Karpas-422 (cell line): Measurements from ENCODE around the gene DGLUCY. TPM values are rescaled to one million over a fixed set of nuclear protein-coding genes. Genes with fewer than 3 reads are reported as not detected.

Source experiments
- DNase-seq: peaks from one replicate; pipeline ENCODE4 v3.0.0-alpha.2; 2015
- H2AFZ ChIP-seq: fragments of 200-600 bp; sonication (generic); 2 replicates; pipeline ENCODE4 v1.6.1; 2014; ENCODE audit warnings: antibody characterized with exemption, low read length, mixed read lengths
- H3K27ac ChIP-seq: fragments of 200-600 bp; sonication (generic); 2 replicates; pipeline ENCODE4 v1.5.1; 2014; ENCODE audit warnings: mild to moderate bottlenecking, low read length, moderate library complexity
- H3K27me3 ChIP-seq: fragments of 200-600 bp; sonication (generic); 2 replicates; pipeline ENCODE4 v1.6.1; 2014; ENCODE audit warnings: low read length, mixed read lengths
- H3K36me3 ChIP-seq: fragments of 200-600 bp; sonication (generic); 2 replicates; pipeline ENCODE4 v1.6.1; 2014; ENCODE audit warnings: low read length, mixed read lengths; ENCODE audit not compliant: insufficient read depth
- H3K4me1 ChIP-seq: fragments of 200-600 bp; sonication (generic); 2 replicates; pipeline ENCODE4 v1.6.1; 2014; ENCODE audit warnings: mild to moderate bottlenecking, low read length, mixed read lengths
- H3K4me2 ChIP-seq: fragments of 200-600 bp; sonication (generic); 2 replicates; pipeline ENCODE4 v1.6.1; 2014; ENCODE audit warnings: low read length, low read depth, mild to moderate bottlenecking; ENCODE audit not compliant: poor library complexity, severe bottlenecking
- H3K4me3 ChIP-seq: fragments of 200-600 bp; sonication (generic); 2 replicates; pipeline ENCODE4 v1.5.1; 2014; ENCODE audit warnings: mild to moderate bottlenecking, antibody characterized with exemption, low read length, mixed read lengths
- H3K79me2 ChIP-seq: fragments of 200-600 bp; sonication (generic); 2 replicates; pipeline ENCODE4 v1.6.1; 2014; ENCODE audit warnings: mild to moderate bottlenecking, low read length, mixed read lengths
- H3K9ac ChIP-seq: fragments of 200-600 bp; sonication (generic); 2 replicates; pipeline ENCODE4 v1.6.0; 2014; ENCODE audit warnings: low read length
- H3K9me2 ChIP-seq: fragments of 200-600 bp; sonication (generic), shearing (Covaris generic); replicated peaks from 2 replicates; pipeline ENCODE4 v1.6.0; 2014; ENCODE audit warnings: mild to moderate bottlenecking, low read length, moderate library complexity; ENCODE audit not compliant: insufficient read depth
- H3K9me3 ChIP-seq: fragments of 300-700, 200-600 bp; sonication (generic); 2 replicates; pipeline ENCODE4 v1.6.1; 2014; ENCODE audit warnings: low read length, mixed read lengths
- H4K20me1 ChIP-seq: fragments of 200-600 bp; sonication (generic); 2 replicates; pipeline ENCODE4 v1.6.1; 2014; ENCODE audit warnings: mild to moderate bottlenecking, antibody characterized with exemption, low read length, low read depth; ENCODE audit not compliant: insufficient read depth
- total RNA-seq: library from RNA; depleted of rRNA; stranded (reverse); fragments of >200 nt; shearing (Covaris generic); gene quantifications from 2 replicates; pipeline ENCODE4 v1.2.3, GENCODE V29; 2014; ENCODE audit warnings: low replicate concordance

Gene DGLUCY
- total RNA-seq, 1 experiment from 2014 or later = 99.9 TPM

GRCh38 chr14:91112194-91112593 lies 1.7 kb upstream of the DGLUCY start:
- DNase-seq = no peak
- Histone ChIP-seq H3K27ac (no peak overlapping the region), H3K9me2 (no peaks in the 10 kb centered on the region), H3K36me3 (0 out of 2 replicates have a peak, but pooled peaks cover 7% of the 10 kb centered on the region), H3K27me3 (no peaks in the 10 kb centered on the region; the same call in 1 of the 2 replicates), H3K4me2 (no peak overlapping the region), H3K4me3 (no peak overlapping the region), H3K4me1 (peaks cover 23% of the 10 kb centered on the region), H3K9me3 (no peaks in the 10 kb centered on the region), H2AFZ (no peak overlapping the region), H4K20me1 (no peaks in the 10 kb centered on the region), H3K9ac (no peak overlapping the region), H3K79me2 (peaks cover 30% of the 10 kb centered on the region)

GRCh38 chr14:91114079-91115065 lies 499 bp downstream of the DGLUCY start:
- H3K9me3 ChIP-seq = no peaks in the 10 kb centered on the region
- peaks cover 23% of the 10 kb centered on the region for H3K4me1 ChIP-seq
- H3K79me2 ChIP-seq = peaks cover 52% of the 10 kb centered on the region
- no peaks in the 10 kb centered on the region for H3K9me2 ChIP-seq
- peak; percentile 94 for DNase-seq
- H3K27ac ChIP-seq = peak overlapping the region; percentile 72
- peak overlapping the region; percentile 83 for H3K9ac ChIP-seq
- peak overlapping the region; percentile 80 for H2AFZ ChIP-seq
- H3K4me3 ChIP-seq = peak overlapping the region; percentile 89
- 0 out of 2 replicates have a peak, but pooled peaks cover 8% of the 10 kb centered on the region for H3K36me3 ChIP-seq
- H3K4me2 ChIP-seq = peak overlapping the region; percentile 88
- H3K27me3 ChIP-seq = no peaks in the 10 kb centered on the region
- H4K20me1 ChIP-seq = no peaks in the 10 kb centered on the region

- Histone ChIP-seq H3K9me3 (no peaks in the 10 kb centered on the region), H2AFZ (no peak overlapping the region), H3K9ac (peak overlapping the region; percentile 83), H3K36me3 (0 out of 2 replicates have a peak, but pooled peaks cover 8% of the 10 kb centered on the region), H3K4me2 (peak overlapping the region; percentile 88), H3K27ac (peak overlapping the region; percentile 72; the same call in 1 of the 2 replicates), H3K79me2 (peaks cover 70% of the 10 kb centered on the region), H3K4me1 (peaks cover 23% of the 10 kb centered on the region), H3K27me3 (no peaks in the 10 kb centered on the region), H4K20me1 (no peaks in the 10 kb centered on the region), H3K4me3 (peak overlapping the region; percentile 89), H3K9me2 (no peaks in the 10 kb centered on the region)
- no peak for DNase-seq
These were observed 2.3 kb downstream of the DGLUCY start for GRCh38 chr14:91115986-91116770.

DNA sequence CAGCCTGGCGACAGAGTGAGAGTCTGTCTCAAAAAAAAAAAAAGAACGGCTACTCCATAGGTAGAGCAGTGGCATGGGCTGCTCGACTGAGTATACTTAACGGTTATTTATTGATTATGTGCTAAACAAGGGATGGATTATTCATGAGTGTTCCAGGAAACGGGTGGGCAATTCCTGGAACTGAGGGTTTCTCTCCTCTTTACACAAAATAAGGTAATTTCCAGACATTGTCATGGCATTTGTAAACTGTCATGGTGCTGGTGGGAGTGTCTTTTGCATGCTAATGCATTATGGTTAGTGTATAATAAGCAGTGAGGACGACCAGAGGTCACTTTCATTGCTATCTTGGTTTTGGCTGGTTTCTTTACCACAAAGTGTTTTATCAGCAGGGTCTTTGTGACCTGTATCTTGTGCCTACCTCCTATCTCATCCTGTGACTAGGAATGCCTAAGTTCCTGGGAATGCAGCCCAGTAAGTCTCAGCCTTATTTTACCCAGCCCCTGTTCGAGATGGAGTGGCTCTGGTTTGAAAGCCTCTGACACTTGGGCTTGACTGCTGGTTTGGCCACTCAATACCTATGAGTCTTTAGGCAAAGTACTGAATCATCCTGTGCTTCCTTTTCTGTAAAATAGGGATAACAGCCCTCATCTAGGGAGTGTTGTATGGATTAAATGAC lies 3.2 kb downstream of the DGLUCY start:
- H3K9ac ChIP-seq = no peak overlapping the region
- no peak overlapping the region for H2AFZ ChIP-seq
- H4K20me1 ChIP-seq = no peaks in the 10 kb centered on the region
- H3K9me2 ChIP-seq = no peaks in the 10 kb centered on the region
- no peaks in the 10 kb centered on the region for H3K27me3 ChIP-seq
- H3K36me3 ChIP-seq = 0 out of 2 replicates have a peak, but pooled peaks cover 8% of the 10 kb centered on the region
- H3K4me3 ChIP-seq = no peak overlapping the region
- peaks cover 23% of the 10 kb centered on the region for H3K4me1 ChIP-seq
- DNase-seq = no peak
- peaks cover 77% of the 10 kb centered on the region for H3K79me2 ChIP-seq
- H3K4me2 ChIP-seq = peak overlapping the region; percentile 4
- no peak overlapping the region for H3K27ac ChIP-seq
- no peaks in the 10 kb centered on the region for H3K9me3 ChIP-seq

- no peak for DNase-seq
- Histone ChIP-seq H3K9me2 (no peaks in the 10 kb centered on the region), H3K27me3 (no peaks in the 10 kb centered on the region), H3K4me2 (no peak overlapping the region), H3K4me3 (no peak overlapping the region), H3K79me2 (peaks cover 83% of the 10 kb centered on the region), H3K9ac (no peak overlapping the region), H4K20me1 (no peaks in the 10 kb centered on the region), H3K27ac (no peak overlapping the region), H3K4me1 (peaks cover 23% of the 10 kb centered on the region), H3K36me3 (0 out of 2 replicates have a peak, but pooled peaks cover 8% of the 10 kb centered on the region), H2AFZ (no peak overlapping the region), H3K9me3 (no peaks in the 10 kb centered on the region)
These were observed 4.1 kb downstream of the DGLUCY start for GRCh38 chr14:91117960-91118359.

DNA sequence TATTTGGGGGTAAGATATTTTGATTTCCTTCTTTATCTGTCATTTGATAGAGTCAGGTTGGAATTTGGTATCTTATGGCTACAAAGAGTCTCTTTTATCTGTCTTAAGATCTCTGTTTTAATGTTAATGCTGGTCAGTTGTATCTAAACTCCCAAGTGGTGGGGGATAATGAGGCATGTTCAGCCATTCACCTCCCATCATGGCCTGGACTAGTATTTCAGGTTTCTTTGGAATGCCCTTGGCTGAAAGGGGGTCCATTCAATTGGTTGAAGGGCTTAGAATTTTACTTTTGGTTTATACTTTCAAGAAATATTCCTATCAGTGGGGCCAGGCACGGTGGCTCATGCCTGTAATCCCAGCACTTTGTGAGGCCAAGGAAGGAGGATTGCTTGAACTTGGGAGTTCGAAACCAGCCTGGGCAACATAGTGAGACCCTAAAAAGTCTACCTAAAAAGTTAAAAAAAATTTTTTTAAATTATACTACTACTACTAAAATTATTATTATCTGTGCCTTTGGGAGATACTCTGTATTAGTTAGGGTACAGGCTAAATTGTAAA lies 4.7 kb downstream of the DGLUCY start:
- Histone ChIP-seq H3K4me2 (no peak overlapping the region), H3K36me3 (0 out of 2 replicates have a peak, but pooled peaks cover 8% of the 10 kb centered on the region), H3K4me3 (no peak overlapping the region), H2AFZ (no peak overlapping the region), H3K9ac (no peak overlapping the region), H3K79me2 (peaks cover 89% of the 10 kb centered on the region), H4K20me1 (no peaks in the 10 kb centered on the region), H3K9me3 (no peaks in the 10 kb centered on the region), H3K9me2 (no peaks in the 10 kb centered on the region), H3K27ac (no peak overlapping the region), H3K27me3 (no peaks in the 10 kb centered on the region), H3K4me1 (peaks cover 19% of the 10 kb centered on the region)
- no peak for DNase-seq

DNA sequence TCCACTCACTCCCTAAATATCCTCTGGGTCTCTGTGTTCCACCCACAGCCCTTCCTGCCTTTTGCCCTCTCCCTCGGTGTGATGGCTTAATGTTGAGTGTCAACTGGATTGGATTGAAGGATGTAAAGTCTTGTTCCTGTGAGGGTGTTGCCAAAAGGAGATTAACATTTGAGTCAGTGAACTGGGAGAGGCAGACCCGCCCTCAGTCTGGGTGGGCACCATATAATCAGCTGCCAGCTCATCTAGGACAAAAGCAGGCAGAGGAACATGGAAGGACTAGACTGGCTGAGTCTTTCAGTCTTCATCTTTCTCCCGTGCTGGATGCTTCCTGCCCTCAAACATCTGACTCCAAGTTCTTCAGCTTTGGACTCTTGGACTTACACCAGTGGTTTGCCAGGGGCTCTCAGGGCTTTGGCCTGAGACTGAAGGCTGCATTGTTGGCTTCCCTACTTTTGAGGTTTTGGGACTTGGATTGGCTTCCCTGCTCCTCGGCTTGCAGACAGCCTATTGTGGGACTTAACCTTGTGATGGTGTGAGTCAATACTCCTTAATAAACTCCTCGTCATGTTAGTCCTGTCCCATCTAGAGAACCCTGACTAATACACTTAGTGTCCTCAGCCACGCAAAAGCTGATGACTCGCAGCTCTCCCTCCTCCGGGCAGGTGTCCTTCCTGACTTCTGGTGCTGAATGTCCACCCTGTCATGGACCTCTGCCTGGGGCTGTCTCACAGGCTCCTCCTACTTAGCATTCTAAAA lies 5.9 kb downstream of the DGLUCY start:
- no peak overlapping the region for H3K9ac ChIP-seq
- 0 out of 2 replicates have a peak, but pooled peaks cover 8% of the 10 kb centered on the region for H3K36me3 ChIP-seq
- no peak for DNase-seq
- H2AFZ ChIP-seq = no peak overlapping the region
- no peaks in the 10 kb centered on the region for H3K9me3 ChIP-seq
- peaks cover 95% of the 10 kb centered on the region for H3K79me2 ChIP-seq
- peaks cover 22% of the 10 kb centered on the region for H3K4me1 ChIP-seq
- H3K27ac ChIP-seq = no peak overlapping the region
- no peaks in the 10 kb centered on the region for H4K20me1 ChIP-seq
- H3K4me3 ChIP-seq = no peak overlapping the region
- H3K27me3 ChIP-seq = no peaks in the 10 kb centered on the region
- no peaks in the 10 kb centered on the region for H3K9me2 ChIP-seq
- H3K4me2 ChIP-seq = no peak overlapping the region
